Sigmoid colon (tissue), 7 donors: ENCODE measurements around the gene PLD2. TPM values are rescaled to one million over a fixed set of nuclear protein-coding genes. Genes with fewer than 3 reads are reported as not detected.

Source experiments
- DNase-seq: peaks from one replicate; pipeline ENCODE4 v3.0.0-alpha.2; 2019
- H3K27ac ChIP-seq, 4 donors: fragments of 200-600 bp; sonication (generic); one replicate each; pipeline ENCODE4 v1.5.1; 2016 to 2019; ENCODE audit warnings: mild to moderate bottlenecking in 1 of 4
- H3K27me3 ChIP-seq, 3 donors: fragments of 200-600 bp; sonication (generic); one replicate each; pipeline ENCODE4 v1.5.1; 2019; ENCODE audit warnings: mild to moderate bottlenecking in 1 of 3
- H3K36me3 ChIP-seq, 4 donors: fragments of 200-600 bp; sonication (generic); one replicate each; pipeline ENCODE4 v1.5.1; 2016 to 2019
- H3K4me1 ChIP-seq, 4 donors: fragments of 200-600 bp; sonication (generic); one replicate each; pipeline ENCODE4 v1.5.1; 2017 to 2019
- H3K4me3 ChIP-seq, 4 donors: fragments of 200-600 bp; sonication (generic); one replicate each; pipeline ENCODE4 v1.5.1; 2017 to 2019; ENCODE audit warnings: mild to moderate bottlenecking in 2 of 4, moderate library complexity in 1 of 4
- H3K9me3 ChIP-seq, 4 donors: fragments of 200-600 bp in 3 of 4; sonication (generic) in 3 of 4; one replicate each; pipeline versions ENCODE4 v1.5.1 to v1.6.1; 2013 to 2019
- CTCF ChIP-seq, 4 experiments: fragments of 450-650 bp in 3 of 4; fragments of 200-600 bp in 1 of 4; IDR thresholded peaks; one replicate each; pipeline ENCODE4 v1.5.1; 2016 to 2019; ENCODE audit warnings: antibody characterized with exemption in 4 of 4, mild to moderate bottlenecking in 3 of 4, moderate library complexity in 2 of 4
- EP300 ChIP-seq, 4 donors: sonication (generic); formaldehyde crosslinking; IDR thresholded peaks; one replicate each; pipeline ENCODE4 v1.6.1; 2017; ENCODE audit warnings: antibody characterized with exemption in 4 of 4
- POLR2A ChIP-seq, 2 donors: fragments of 450-650 bp; IDR thresholded peaks; one replicate each; pipeline ENCODE4 v1.6.1; 2016; ENCODE audit warnings: antibody characterized with exemption in 2 of 2, mild to moderate bottlenecking in 2 of 2, moderate library complexity in 2 of 2
- POLR2AphosphoS5 ChIP-seq, 4 donors: sonication (generic); formaldehyde crosslinking; IDR thresholded peaks; one replicate each; pipeline ENCODE4 v1.6.1; 2017; ENCODE audit warnings: antibody characterized with exemption in 4 of 4
- WGBS, 2 donors: extraction: QIAGEN DNeasy Blood & Tissue Kit; methylation state at CpG; one replicate each; pipeline ENCODE4 v1.1.7; 2013; 5-methylcytosine and 5-hydroxymethylcytosine counted together
- intact Hi-C: fragments of 100-400 bp; cut with DNase I; formaldehyde crosslinking; loops from one replicate; pipeline ENCODE4 v1.15.1; 2023
- polyA plus RNA-seq, 3 donors: library from polyadenylated mRNA; stranded (reverse); fragments of 200-250 nt; gene quantifications; one replicate each; pipeline ENCODE4 v1.2.3, GENCODE V29; 2013
- total RNA-seq, 4 donors: library from RNA; depleted of rRNA; stranded (reverse); fragments of >200 nt; gene quantifications; one replicate each; pipeline ENCODE4 v1.1.0, GENCODE V29; 2016
- donor health status: healthy with polysubstance abuse.
- donor health status: Bipolar disorder and iron deficiency.
- donor health status: healthy.

Gene PLD2
- total and polyA plus RNA-seq, 7 donors: 6.0 to 20.5 (median 12.1) TPM

DNA sequence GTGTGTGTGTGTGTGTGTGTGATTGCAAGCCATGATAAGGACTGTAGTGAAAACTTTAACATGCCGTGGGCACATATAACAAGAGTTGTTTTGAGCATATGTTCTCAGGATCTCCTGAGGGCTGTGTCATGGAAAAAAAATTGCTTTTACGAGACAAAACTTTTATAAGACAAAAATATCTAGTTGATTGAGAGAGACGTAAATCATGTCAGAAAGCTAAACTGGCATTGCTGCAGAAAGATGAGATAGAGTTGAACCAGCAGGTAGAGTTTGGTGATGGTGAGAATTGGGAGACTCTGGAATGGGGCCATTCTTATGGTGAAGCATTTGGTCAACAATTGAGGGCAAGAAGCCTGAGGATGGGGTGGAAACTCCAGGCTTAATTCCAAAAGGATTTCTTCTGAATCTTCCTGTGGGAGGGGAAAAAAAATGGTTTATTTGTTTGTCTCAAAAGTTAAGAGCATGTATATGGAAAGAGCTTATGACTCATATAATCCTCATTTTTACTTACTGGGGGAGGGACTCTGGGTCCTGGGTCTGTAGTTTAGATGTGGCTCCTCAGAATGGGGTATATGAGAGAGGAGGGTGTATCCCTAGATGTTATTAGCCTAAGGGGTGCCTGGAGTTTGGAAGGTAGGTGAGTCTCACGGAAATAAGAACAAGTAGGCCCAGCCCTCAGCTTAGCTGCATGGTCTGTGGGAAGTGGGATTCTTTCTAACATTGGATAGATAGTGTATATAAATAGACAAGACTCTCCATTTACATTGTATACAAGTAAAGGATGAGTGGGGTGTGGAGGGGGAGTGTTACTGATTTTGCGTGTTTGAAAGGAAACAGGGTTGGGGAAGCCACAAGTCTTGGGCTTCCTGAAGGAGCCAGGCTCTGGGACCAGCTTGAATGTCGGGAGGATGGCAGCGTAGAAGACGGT lies 33.3 kb downstream of the PLD2 start:
- DNase-seq: no peak
- TF ChIP-seq CTCF (IDR thresholded peaks at IDR 0.05) (no peak), POLR2A (IDR thresholded peaks at IDR 0.05) (no peak), EP300 (IDR thresholded peaks at IDR 0.05) (no peak), POLR2AphosphoS5 (IDR thresholded peaks at IDR 0.05) (no peak)
- H3K27ac ChIP-seq: no peak overlapping the region
- H3K9me3 ChIP-seq: no peaks in the 10 kb centered on the region
- WGBS, 2 donors: 68 to 83% methylated on average over 8 of the region's 8 CpGs
- no peak overlapping the region for H3K4me3 ChIP-seq
- H3K36me3 ChIP-seq: no peaks in the 10 kb centered on the region
- H3K4me1 ChIP-seq: peaks cover 0 to 22% (median 5%) of the 10 kb centered on the region in 4 donors
- no peaks in the 10 kb centered on the region for H3K27me3 ChIP-seq
- intact Hi-C loops: no loop called here

- Histone ChIP-seq H3K27ac (no peak overlapping the region), H3K27me3 (no peaks in the 10 kb centered on the region), H3K4me3 (no peak overlapping the region), H3K4me1 (peaks cover 0 to 15% (median 2%) of the 10 kb centered on the region in 4 donors), H3K9me3 (no peaks in the 10 kb centered on the region), H3K36me3 (no peaks in the 10 kb centered on the region)
- TF ChIP-seq CTCF (IDR thresholded peaks at IDR 0.05) (no peak), POLR2AphosphoS5 (IDR thresholded peaks at IDR 0.05) (no peak), EP300 (IDR thresholded peaks at IDR 0.05) (no peak), POLR2A (IDR thresholded peaks at IDR 0.05) (no peak)
- intact Hi-C loops: no loop called here
- WGBS, 2 donors: 68 to 85% methylated on average over 10 of the region's 10 CpGs
- DNase-seq: no peak
Measured at GRCh38 chr17:4840893-4841242, 33.9 kb downstream of the PLD2 start.

DNA sequence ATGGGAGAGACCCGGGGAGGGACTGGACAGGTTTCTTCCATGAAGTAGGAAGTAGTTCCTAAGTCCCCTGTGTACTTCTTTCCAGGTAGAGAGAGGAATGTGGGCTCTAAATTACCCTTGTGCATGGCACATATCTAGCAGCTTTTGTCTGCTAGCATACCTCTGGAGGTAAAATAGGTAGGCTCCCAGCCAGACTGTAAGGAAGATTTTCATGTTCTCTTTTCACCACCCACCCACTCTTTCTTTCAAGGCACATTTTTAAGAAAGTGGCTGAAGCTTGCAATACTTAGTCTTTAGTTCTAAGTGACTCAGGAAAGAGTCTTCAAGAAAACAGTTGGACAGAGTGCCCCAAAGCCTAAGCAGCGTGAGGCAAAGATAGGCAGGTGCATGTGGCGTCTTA lies 35.4 kb downstream of the PLD2 start:
- Histone ChIP-seq H3K27ac (no peak overlapping the region), H3K4me1 (peaks cover 0 to 11% (median 1%) of the 10 kb centered on the region in 4 donors), H3K4me3 (no peak overlapping the region), H3K36me3 (no peaks in the 10 kb centered on the region), H3K27me3 (no peaks in the 10 kb centered on the region), H3K9me3 (no peaks in the 10 kb centered on the region)
- DNase-seq: no peak
- WGBS, 2 donors: 90 to 97% methylated on average over 3 of the region's 3 CpGs
- TF ChIP-seq EP300 (IDR thresholded peaks at IDR 0.05): no peak
- no peak for TF ChIP-seq POLR2AphosphoS5 (IDR thresholded peaks at IDR 0.05)
- TF ChIP-seq CTCF (IDR thresholded peaks at IDR 0.05): no peak
- no peak for TF ChIP-seq POLR2A (IDR thresholded peaks at IDR 0.05)
- intact Hi-C loops: no loop called here

DNA sequence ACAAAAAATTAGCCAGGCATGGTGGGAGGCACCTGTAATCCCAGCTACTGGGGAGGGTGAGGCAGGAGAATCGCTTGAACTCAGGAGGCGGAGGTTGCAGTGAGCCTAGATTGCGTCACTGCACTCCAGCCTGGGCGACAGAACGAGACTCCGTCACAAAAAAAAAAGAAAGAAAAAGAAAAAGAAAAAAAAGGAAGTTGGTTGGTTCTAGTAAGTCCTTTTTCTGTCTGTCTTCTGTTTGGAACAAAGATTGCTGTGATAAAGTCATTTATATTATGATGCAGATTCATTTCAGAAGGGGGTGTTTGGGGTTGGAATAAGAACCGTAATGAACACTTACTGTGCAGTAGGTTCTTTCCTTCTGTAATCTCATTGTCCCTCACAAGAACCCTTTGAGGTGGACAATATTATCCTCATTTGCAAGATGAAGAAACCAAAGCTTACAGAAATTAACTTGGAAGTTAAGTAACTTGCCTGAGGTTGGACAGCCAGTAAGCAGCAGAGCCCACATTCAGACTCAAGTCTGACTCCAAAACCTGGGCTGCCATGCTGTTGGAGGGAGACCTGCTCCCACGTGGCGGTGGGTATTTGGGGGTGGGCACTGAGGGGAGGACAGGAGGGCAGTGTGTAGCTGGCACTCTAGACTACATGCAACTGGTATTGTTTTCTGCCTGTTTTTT lies 36.5 kb downstream of the PLD2 start:
- intact Hi-C loops: no loop called here
- DNase-seq: no peak
- Histone ChIP-seq H3K9me3 (no peaks in the 10 kb centered on the region), H3K4me3 (no peak overlapping the region), H3K27ac (no peak overlapping the region), H3K36me3 (no peaks in the 10 kb centered on the region), H3K4me1 (peaks cover 0 to 5% (median 0%) of the 10 kb centered on the region in 4 donors), H3K27me3 (no peaks in the 10 kb centered on the region)
- TF ChIP-seq POLR2A (IDR thresholded peaks at IDR 0.05): no peak
- TF ChIP-seq EP300 (IDR thresholded peaks at IDR 0.05): no peak
- WGBS, 2 donors: 81 to 92% methylated on average over 9 of the region's 9 CpGs

DNA sequence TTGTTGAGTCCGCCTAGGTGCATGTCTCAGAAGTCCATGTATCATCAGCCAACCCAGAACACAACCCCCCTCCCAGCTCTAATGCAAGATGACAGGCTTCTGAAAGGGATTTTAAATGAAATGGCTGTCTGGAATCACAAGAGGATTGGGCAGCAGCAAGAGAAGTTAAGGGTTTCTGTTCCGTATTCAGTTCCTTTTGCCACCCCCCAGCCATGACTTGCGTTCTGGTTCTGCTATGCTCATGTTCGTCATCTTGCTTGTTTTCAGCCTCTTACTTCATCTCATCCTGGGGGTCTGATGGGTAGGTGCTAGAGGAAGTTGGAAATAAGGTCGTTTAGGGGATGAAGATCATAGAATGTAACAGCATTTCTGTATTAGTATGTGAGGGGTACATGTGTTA lies 38.2 kb downstream of the PLD2 start:
- Histone ChIP-seq H3K9me3 (no peaks in the 10 kb centered on the region), H3K4me1 (peaks cover 0 to 7% (median 1%) of the 10 kb centered on the region in 4 donors), H3K27me3 (no peaks in the 10 kb centered on the region), H3K27ac (no peak overlapping the region), H3K36me3 (no peaks in the 10 kb centered on the region), H3K4me3 (no peak overlapping the region)
- intact Hi-C loops: no loop called here
- no peak for DNase-seq
- no peak for TF ChIP-seq EP300 (IDR thresholded peaks at IDR 0.05)
- no peak for TF ChIP-seq CTCF (IDR thresholded peaks at IDR 0.05)
- no peak for TF ChIP-seq POLR2AphosphoS5 (IDR thresholded peaks at IDR 0.05)
- no peak for TF ChIP-seq POLR2A (IDR thresholded peaks at IDR 0.05)
- WGBS, 2 donors: 81 to 84% methylated on average over 5 of the region's 5 CpGs
